SJSA1 (cell line): ENCODE measurements around the gene PSMB10. TPM values are rescaled to one million over a fixed set of nuclear protein-coding genes. Genes with fewer than 3 reads are reported as not detected.
"Not testable (repeated sequence)": the region's sequence is repeated elsewhere in the genome, so short reads cannot be mapped to it uniquely, and the experiment has no call there.

ENCODE experiments used
- DNase-seq, 2 experiments: peaks; one replicate each; pipeline ENCODE4 v3.0.0-alpha.2; 2015 to 2020; ENCODE audit warnings: low spot score in 2 of 2, low read depth in 1 of 2
- H3K27ac ChIP-seq: fragments of 250-450 bp; sonication (Bioruptor Pico); 2 replicates; pipeline ENCODE4 v1.5.1; 2020; ENCODE audit warnings: mild to moderate bottlenecking, moderate library complexity
- H3K27me3 ChIP-seq: fragments of 250-450 bp; sonication (Bioruptor Pico); replicated peaks from 2 replicates; pipeline ENCODE4 v1.5.1; 2020; ENCODE audit warnings: mild to moderate bottlenecking, moderate library complexity
- H3K36me3 ChIP-seq: fragments of 250-450 bp; sonication (Bioruptor Pico); 2 replicates; pipeline ENCODE4 v1.5.1; 2020; ENCODE audit warnings: mild to moderate bottlenecking
- H3K4me1 ChIP-seq: fragments of 250-450 bp; sonication (Bioruptor Pico); replicated peaks from 2 replicates; pipeline ENCODE4 v1.6.1; 2021; ENCODE audit warnings: mild to moderate bottlenecking
- H3K4me3 ChIP-seq: fragments of 250-450 bp; sonication (Bioruptor Pico); 2 replicates; pipeline ENCODE4 v1.5.1; 2020; ENCODE audit warnings: mild to moderate bottlenecking
- H3K9me3 ChIP-seq: fragments of 250-450 bp; sonication (Bioruptor Pico); replicated peaks from 2 replicates; pipeline ENCODE4 v1.5.1; 2020; ENCODE audit warnings: mild to moderate bottlenecking
- total RNA-seq: library from RNA; depleted of rRNA; stranded (reverse); fragments of >200 nt; shearing (Covaris generic); gene quantifications from 2 replicates; pipeline ENCODE4 v1.2.3, GENCODE V29; 2014

PSMB10 gene
- total RNA-seq, 1 experiment from 2014 or later: 50.1 TPM

DNA sequence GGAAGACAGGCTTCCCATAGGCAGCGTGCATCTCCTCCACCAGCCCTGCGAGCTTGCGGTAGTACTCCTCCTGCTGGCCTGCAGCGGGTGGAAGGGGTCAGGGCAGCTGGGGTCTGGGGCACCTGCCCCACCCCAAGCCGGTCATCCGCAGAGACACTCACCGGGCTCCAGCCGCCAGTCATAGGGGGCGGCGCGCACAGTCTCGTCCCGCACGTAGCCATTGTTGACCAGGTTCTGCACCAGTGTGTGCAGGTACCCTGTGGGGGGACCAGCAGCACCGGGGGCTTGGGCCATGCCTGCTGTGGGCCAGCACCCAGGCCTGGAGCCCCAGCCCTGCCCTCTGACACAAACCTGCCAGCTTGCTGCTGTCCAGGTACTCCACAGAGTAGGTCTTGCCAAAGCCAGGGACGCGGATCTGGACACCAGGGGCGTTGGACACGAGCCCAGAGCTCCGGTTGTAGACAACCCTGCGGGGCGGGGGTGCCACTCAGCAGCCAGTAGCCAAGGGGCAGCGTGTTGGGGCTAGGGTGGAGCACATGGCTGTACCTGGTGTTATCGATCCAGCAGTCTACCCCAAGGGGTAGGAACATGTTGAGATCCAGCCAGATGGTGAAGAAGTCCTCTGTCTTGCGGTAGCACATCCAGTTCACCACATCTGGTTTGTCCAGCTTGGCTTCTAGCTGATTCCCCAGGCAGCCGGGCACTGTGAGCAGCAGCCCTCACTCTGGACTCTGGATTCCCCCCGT, 6.0 kb upstream of the PSMB10 start:
- H3K9me3 ChIP-seq: no peaks in the 10 kb centered on the region
- no peaks in the 10 kb centered on the region for H3K4me1 ChIP-seq
- peaks cover 88% of the 10 kb centered on the region for H3K36me3 ChIP-seq
- no peak for DNase-seq
- no peak overlapping the region for H3K4me3 ChIP-seq
- no peak overlapping the region for H3K27ac ChIP-seq
- no peaks in the 10 kb centered on the region for H3K27me3 ChIP-seq

DNA sequence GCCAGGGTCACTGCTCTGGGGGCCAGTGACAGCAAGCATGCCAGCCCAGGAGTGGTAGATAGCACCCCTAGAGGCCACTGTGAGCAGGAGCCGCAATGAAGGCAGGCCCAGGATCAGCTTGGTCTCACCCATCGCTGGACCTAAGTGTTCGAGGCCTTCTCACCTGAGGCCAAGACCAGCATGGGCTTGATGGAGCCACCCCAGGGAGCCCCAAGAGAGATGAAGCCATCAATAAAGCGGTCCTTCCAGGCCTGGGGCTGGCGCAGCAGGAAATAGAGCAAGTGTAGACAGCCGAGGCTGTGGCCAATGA, 5.5 kb upstream of the PSMB10 start:
- Histone ChIP-seq H3K36me3 (peaks cover 83% of the 10 kb centered on the region), H3K4me1 (peaks cover 4% of the 10 kb centered on the region)
- peak in 1 of 2 experiments; percentile 39 for DNase-seq

DNA sequence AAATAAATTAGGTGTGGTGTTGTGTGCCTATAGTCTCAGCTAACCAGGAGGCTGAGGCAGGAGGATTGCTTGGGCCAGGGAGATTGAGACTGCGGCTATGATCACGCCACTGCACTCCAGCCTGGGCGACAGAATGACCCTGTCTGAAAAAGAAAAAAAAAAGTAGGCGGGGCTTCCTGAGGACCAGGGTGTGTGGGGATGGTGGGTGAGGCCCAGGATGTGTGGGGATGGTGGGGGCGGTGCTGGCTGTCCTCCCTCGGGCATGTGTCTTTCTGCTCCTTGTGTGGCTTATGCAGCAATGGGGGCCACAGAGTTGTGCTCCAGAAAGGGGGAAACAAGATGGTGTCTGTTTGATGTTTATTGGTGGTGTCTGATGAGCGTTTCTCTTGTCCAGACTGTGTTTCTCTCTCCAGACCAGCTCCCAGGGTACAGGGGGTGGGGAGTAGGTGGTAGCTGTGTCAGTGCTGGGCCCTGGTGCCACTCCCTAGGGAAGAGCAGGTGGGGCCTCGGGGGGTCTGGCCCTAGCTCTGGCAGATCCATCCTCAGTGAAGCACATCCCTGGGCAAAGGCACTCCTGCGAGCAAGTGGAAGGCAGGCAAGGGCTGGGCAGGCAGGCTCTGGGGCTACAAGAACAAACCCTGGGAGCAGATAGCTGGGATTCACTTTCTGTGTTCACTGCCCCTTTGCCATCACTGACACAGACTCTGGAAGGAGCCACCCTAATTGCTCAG, 5.0 kb upstream of the PSMB10 start:
- Histone ChIP-seq H3K27me3 (no peaks in the 10 kb centered on the region), H3K4me1 (peaks cover 8% of the 10 kb centered on the region), H3K36me3 (peaks cover 78% of the 10 kb centered on the region), H3K27ac (no peak overlapping the region), H3K9me3 (no peaks in the 10 kb centered on the region), H3K4me3 (no peak overlapping the region)
- DNase-seq: no peak

More for the DNA sequence above, 5.5 kb upstream of the PSMB10 start:
- Histone ChIP-seq H3K9me3 (no peaks in the 10 kb centered on the region), H3K27ac (no peak overlapping the region), H3K27me3 (no peaks in the 10 kb centered on the region), H3K4me3 (no peak overlapping the region)

DNA sequence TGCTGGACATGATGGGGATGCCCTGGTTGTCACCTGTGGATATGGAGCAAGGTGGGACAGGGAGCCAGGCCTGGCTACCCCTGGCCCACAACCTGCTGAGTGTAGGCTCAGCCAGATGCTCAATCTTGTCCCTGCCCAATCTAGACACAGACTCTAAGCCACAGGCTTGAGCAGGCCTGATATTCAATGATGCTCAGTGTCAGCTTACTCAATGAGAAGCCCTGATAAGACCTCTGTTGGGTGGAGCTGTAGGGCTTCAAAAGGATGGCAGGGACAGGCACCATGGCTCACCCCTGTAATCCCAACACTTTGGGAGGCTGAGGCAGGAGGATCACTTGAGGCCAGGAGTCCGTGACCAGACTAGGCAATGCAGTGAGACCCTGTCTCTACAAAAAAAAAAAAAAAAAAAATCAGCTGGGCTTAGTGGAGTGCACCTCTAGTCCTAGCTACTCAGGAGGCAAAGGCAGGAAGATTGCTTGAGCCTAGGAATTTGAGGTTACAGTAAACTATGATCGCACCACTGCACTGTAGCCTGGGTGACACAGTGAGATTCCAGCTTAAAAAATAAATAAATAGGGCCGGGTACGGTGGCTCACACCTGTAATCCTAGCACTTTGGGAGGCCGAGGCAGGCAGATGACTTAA, 3.9 kb upstream of the PSMB10 start:
- H3K27ac ChIP-seq: no peak overlapping the region
- peaks cover 74% of the 10 kb centered on the region for H3K36me3 ChIP-seq
- DNase-seq: no peak
- no peaks in the 10 kb centered on the region for H3K9me3 ChIP-seq
- H3K4me1 ChIP-seq: peaks cover 12% of the 10 kb centered on the region
- H3K4me3 ChIP-seq: no peak overlapping the region
- no peaks in the 10 kb centered on the region for H3K27me3 ChIP-seq

DNA sequence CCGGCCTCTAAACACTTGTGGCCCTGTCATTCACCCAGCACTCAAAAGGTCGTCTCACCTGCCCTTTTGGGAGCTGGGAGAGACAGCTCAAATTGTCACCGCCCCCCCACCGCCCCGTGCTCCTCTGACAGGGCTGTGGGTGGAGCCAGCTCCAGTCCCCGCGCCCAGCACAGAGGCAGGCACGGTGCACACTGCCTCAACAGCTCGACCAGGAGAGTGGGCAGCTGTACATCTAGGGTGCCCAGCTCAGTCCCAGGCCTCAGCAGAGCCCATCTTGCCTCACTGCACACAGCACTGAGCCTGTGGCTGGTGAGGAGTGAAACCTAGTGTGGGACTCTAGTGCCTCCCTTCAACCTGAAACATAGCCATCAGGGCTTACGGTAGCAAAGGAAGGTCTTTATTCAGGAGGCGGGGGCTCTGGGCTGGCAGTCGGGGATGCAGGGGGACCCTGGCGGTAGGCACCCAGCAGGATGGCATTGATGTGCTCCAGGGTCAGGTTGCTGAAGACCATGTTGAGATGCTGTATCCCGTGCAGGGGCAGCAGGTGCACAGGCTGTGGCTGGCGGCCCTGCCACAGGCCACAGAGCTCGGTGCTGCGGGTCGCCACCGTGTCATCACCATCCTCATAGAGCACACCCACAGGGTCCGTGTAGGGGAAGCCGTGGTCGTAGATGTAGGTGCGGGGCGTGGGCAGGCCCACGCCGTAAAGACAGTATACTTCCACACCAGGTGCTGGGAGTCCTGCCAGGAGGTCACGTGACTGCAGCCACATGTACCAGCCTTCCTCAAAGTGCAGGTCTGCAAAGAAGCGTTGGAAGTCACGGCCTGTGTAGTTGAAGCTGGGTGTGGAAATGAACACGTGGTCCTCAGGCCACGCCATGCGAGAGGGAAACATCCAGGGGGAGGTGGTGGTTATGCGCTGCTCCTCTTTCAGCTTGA, 3.1 kb upstream of the PSMB10 start:
- Histone ChIP-seq H3K9me3 (no peaks in the 10 kb centered on the region), H3K27ac (no peak overlapping the region), H3K4me3 (no peak overlapping the region), H3K27me3 (no peaks in the 10 kb centered on the region), H3K4me1 (peaks cover 17% of the 10 kb centered on the region), H3K36me3 (peaks cover 74% of the 10 kb centered on the region)
- no peak for DNase-seq

DNA sequence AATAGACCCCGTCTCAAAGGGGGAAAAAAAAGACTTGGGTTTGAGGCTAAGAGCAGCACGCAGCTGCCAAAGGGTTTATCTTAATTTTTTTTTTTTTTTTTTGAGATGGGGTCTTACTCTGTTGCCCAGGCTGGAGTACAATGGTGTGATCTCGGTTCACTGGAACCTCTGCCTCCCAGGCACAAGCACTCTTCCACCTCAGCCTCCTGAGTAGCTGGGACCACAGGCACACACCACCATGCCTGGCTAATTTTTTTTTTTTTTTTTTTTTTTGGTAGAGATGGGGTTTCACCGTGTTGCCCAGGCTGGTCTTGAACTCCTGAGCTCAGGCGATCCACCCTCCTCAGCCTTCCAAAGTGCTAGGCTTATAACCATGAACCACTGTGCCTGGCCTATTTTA, 1.1 kb upstream of the PSMB10 start:
- Histone ChIP-seq H3K4me1 (peaks cover 17% of the 10 kb centered on the region), H3K36me3 (peaks cover 64% of the 10 kb centered on the region)
- H3K27ac ChIP-seq, DNase-seq, H3K4me3 ChIP-seq, H3K27me3 ChIP-seq, H3K9me3 ChIP-seq: not testable (repeated sequence)

DNA sequence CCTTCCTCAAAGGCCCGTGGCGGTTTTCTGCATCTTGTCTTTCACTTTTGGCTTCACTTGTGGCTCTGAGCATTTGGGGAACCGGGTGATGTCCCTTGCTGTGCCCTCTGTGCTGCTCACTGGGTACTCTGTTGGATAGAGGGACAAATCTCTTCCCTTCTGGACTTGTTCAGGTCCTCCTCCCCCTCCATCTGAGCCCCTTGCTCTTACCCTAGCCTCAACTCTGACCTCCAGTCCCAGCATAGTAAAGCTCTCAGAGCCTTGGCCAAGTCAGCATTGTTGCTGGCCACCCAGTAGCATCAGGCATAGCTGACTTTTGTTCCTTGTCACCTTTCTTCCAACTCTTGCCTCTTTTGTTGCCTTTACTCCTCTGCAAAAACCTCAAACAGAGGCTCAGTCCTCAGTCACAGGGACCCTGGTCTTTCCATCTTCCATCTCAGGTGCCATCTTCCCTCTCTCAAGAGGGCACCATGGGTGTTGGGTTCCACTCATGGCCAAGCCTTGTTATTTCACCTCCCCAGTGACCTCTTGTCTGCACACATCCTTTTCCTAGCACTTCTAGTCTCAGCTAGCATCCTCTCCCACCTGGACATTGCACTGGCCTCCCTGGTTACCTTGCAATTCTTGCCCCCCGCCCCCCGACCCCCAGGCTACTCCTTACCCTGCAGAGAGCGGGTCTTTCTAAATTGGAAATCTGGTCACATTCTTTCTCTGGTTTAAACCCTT, 393 bp upstream of the PSMB10 start:
- H3K9me3 ChIP-seq: no peaks in the 10 kb centered on the region
- H3K27me3 ChIP-seq: no peaks in the 10 kb centered on the region
- peak overlapping the region; percentile 80 for H3K27ac ChIP-seq
- DNase-seq: peak in 1 of 2 experiments; percentile 81
- H3K4me1 ChIP-seq: peaks cover 17% of the 10 kb centered on the region
- H3K4me3 ChIP-seq: peak overlapping the region; percentile 75
- peaks cover 60% of the 10 kb centered on the region for H3K36me3 ChIP-seq

DNA sequence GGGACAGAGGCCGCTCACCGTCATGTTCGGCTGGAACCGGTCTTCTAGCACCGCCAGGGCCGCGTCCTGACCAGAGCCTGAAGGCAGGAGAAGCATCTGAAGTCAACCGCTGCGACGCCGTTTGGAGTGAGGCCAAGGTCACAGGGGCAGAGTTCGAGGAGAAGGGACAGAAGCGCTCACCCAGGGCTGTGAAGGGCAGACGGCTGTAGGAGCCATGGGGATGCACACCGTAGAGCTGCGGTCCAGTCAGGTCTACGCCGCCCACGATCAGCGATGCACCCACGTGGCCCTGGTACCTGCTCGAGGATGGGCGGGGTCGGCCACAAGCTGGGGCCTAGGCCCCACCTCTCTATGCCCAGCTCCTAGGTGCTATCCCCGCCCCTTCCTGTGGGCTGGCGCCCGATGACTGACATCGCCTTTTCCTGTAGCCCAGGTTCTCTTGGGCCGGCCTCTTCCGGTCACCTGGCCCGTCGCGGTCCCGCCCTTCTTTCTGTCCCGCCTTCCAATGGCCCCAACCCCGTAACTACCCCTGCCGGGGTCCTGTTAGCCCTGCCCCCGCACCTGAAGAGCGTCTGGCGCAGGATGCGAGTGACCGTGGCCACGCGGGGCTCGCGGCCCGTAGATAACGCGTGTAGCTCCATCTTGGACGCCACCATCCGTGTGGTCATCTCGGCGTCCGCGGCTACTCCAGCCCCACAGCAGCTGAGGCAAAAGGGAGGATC, 1.1 kb downstream of the PSMB10 start:
- peak overlapping the region; percentile 80 for H3K27ac ChIP-seq
- H3K36me3 ChIP-seq: peaks cover 51% of the 10 kb centered on the region
- no peaks in the 10 kb centered on the region for H3K27me3 ChIP-seq
- peaks cover 17% of the 10 kb centered on the region for H3K4me1 ChIP-seq
- peak; percentile 87 to 93 for DNase-seq
- H3K9me3 ChIP-seq: no peaks in the 10 kb centered on the region
- H3K4me3 ChIP-seq: peak overlapping the region; percentile 75

DNA sequence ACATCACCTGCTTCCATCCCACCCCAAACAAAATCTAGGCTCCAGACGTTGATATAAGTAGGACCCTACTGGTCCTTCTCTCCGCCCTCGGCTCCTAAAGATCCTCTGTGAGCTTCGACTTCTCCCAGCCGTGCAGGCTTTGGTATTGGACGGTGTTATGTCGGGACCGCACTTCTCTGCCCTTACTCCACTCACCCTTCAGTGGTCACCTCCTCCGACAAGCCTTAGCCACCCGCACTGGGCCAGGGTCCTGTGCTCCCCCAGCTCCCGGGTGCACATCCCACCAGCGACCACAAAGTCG, 1.6 kb downstream of the PSMB10 start:
- Histone ChIP-seq H3K27me3 (no peaks in the 10 kb centered on the region), H3K9me3 (no peaks in the 10 kb centered on the region), H3K27ac (no peak overlapping the region), H3K36me3 (peaks cover 46% of the 10 kb centered on the region), H3K4me1 (peaks cover 17% of the 10 kb centered on the region), H3K4me3 (peak overlapping the region; percentile 75)
- no peak for DNase-seq

DNA sequence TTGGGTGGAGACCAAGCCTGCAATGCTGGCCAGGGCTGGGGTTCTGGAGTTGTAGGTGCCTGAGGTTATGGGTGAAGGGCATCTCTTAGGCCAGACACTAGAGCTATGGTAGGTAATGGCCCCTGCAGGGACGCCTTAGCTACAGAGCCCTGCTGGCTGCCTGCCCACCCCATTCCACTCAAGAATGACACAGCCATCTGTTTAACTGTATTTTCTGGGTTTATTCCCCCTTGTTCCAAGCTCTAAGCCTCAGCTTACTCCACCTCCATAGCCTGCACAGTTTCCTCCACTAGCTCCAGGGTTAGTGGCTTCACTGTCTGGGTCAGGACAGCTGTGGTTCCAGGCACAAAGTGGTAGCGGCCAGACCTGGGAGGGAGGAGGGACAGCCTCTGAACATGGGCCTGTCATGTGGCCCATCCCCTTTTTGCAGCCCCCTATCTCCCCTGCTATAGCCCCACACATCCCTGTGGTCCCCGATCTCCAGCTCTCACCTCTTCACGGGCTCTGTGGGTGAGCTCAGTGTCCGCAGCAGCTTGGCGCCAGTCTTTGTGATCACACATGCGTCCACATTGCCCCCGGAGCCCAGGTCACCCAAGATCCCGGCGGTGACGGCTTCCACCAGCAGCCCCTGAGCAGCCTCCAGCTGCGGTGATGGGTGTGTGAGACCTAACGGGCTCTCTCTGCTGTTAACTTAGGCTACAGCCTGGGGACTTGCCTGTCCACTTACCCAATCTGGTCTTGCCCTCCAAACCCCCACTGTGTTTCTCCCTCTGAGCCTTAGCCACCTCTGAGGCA, 2.1 kb downstream of the PSMB10 start:
- no peak for DNase-seq
- no peak overlapping the region for H3K27ac ChIP-seq
- H3K27me3 ChIP-seq: no peaks in the 10 kb centered on the region

DNA sequence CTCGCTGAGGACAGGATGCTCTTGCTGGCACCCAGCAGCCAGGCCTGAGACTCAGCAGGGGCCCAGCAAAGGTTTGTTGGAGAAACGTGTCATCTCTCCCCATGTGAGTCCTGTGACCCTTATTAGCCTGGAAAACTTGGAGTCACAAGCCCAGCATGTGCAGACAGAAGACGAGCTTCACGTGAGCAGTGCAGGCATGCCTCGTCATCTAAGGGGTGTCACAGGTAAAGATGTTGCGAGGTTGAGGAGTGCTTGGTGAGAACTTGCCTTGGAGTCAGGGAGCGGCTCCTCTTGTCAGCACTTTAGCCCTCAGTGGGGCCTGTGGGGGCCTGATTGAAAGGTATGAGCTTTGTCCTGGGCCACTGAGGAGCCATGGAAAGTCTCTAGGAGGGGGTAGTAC, 2.8 kb downstream of the PSMB10 start:
- no peak overlapping the region for H3K4me3 ChIP-seq
- H3K27me3 ChIP-seq: no peaks in the 10 kb centered on the region

More for the DNA sequence above, 2.1 kb downstream of the PSMB10 start:
- no peak overlapping the region for H3K4me3 ChIP-seq
- peaks cover 40% of the 10 kb centered on the region for H3K36me3 ChIP-seq
- H3K9me3 ChIP-seq: no peaks in the 10 kb centered on the region
- H3K4me1 ChIP-seq: peaks cover 17% of the 10 kb centered on the region

DNA sequence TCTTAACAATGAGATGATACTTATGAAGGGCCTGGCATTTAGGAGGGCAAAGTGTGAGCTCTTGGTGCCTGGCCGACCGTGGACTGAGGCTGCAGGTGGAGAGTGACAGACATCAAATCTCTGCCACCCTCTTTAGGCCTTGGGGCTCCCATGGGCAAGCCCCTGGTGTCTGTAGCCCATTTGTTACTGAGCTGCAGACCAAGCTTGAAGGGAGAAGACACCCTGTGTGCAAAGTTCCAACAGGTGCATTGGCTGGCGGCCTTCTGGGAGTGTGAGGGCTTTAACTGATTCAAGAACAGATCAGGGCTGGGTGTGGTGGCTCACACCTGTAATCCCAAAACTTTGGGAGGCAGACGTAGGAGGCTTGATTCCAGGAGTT, 4.2 kb downstream of the PSMB10 start:
- no peak for DNase-seq
- H3K4me3 ChIP-seq: no peak overlapping the region

More for the DNA sequence above, 2.8 kb downstream of the PSMB10 start:
- Histone ChIP-seq H3K36me3 (peaks cover 38% of the 10 kb centered on the region), H3K9me3 (no peaks in the 10 kb centered on the region), H3K4me1 (peaks cover 17% of the 10 kb centered on the region), H3K27ac (no peak overlapping the region)
- DNase-seq: no peak

More for the DNA sequence above, 4.2 kb downstream of the PSMB10 start:
- H3K36me3 ChIP-seq: peaks cover 50% of the 10 kb centered on the region
- H3K27me3 ChIP-seq: no peaks in the 10 kb centered on the region
- peaks cover 16% of the 10 kb centered on the region for H3K4me1 ChIP-seq
- no peak overlapping the region for H3K27ac ChIP-seq
- no peaks in the 10 kb centered on the region for H3K9me3 ChIP-seq
